Body of pancreas (tissue), 4 donors: Measurements from ENCODE around the gene CTPS2.

Experiments used
- CTCF ChIP-seq, 7 experiments: fragments of 450-650 bp in 4 of 7; fragments of 200-600 bp in 3 of 7; sonication (generic) in 3 of 7; IDR thresholded peaks; one replicate each; pipeline ENCODE4 v1.5.1; 2016 to 2019; ENCODE audit warnings: antibody characterized with exemption in 7 of 7
- POLR2A ChIP-seq, 3 donors: fragments of 450-650 bp; IDR thresholded peaks; one replicate each; pipeline ENCODE4 v1.6.1; 2016; ENCODE audit warnings: antibody characterized with exemption in 3 of 3, mild to moderate bottlenecking in 2 of 3

GRCh38 chrX:16687514-16687913 is 25.0 kb downstream of the CTPS2 start:
- TF ChIP-seq CTCF (IDR thresholded peaks at IDR 0.05) (no peak), POLR2A (IDR thresholded peaks at IDR 0.05) (no peak)
